GM21737 (cell line): Measurements from ENCODE around the gene MDFI.

ENCODE experiments used
- ATAC-seq: cut with Tn5 transposase; IDR thresholded peaks from one replicate; pipeline ENCODE4 v1.9.1; 2021; ENCODE audit warnings: mild to moderate bottlenecking, moderate library complexity; ENCODE audit not compliant: unreplicated experiment

The MDFI gene, protein sequence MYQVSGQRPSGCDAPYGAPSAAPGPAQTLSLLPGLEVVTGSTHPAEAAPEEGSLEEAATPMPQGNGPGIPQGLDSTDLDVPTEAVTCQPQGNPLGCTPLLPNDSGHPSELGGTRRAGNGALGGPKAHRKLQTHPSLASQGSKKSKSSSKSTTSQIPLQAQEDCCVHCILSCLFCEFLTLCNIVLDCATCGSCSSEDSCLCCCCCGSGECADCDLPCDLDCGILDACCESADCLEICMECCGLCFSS

DNA sequence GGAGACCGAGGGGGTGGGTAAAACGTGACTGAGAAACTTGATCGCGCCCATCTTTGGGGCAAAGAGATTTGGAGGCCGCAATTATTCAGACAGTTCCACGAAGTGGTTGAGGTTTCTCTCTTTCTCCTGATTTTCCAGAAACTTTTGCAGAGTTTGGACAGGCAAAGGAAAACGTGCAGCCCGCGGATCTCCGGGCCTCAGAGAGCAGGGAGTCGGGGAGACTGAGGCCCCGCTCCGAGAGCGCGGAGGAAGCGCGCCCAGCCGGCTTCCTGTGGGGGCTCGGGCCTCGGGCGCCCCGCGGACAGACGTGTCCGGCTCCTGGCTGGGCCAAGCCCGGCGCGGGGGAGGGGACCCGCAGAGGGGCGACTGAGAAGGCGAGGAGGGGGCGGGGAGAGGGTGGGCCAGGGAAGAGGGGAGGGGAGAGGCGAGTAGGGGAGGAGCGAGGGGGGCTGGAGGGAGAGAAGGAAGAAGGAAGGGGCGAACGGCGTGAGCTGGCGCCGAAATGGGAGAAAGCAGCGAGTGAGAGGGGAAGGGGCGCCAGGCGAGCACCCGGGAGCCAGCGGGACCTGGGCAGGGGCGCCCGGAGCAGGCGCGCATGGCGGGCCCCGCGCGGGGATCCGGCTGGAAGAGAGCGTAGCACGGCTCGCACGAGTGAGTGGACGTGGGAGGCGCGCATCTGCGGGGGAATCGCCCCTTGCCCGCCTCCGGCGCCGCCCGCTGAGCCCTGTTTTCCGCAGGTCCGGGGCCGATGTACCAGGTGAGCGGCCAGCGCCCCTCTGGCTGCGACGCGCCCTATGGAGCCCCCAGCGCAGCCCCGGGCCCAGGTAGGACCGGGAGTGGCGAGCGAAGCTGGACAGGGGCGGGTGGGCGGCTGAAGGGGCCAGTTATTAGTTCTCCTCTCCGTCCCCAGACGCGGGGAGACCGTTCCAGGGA lies at the start of gene MDFI:
MDFI (plus strand) TSS at position 467 of the 933 bp plus-strand sequence; CDS start at position 749, 282 bp downstream.
- no peak for ATAC-seq

DNA sequence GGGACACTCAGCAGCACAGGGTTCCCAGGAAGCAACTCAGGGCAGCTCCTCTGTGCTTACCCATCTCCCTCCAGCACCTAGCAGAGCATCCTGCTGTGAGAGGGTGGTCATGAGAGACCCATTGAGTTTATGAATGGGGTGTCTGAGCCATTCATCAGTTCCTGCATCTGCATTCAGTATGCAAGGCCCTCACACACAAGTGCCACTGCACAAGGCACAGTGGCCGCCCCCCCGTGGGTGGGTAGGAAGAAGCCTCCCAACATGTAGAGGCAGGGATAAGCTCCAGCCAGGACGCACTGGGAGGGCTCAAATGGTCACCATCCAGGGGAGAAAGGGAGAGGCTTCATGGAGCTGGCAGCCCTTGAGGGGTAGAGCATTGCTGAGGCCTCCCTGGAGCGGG lies 49.0 kb upstream of the MDFI start:
- ATAC-seq = no peak

DNA sequence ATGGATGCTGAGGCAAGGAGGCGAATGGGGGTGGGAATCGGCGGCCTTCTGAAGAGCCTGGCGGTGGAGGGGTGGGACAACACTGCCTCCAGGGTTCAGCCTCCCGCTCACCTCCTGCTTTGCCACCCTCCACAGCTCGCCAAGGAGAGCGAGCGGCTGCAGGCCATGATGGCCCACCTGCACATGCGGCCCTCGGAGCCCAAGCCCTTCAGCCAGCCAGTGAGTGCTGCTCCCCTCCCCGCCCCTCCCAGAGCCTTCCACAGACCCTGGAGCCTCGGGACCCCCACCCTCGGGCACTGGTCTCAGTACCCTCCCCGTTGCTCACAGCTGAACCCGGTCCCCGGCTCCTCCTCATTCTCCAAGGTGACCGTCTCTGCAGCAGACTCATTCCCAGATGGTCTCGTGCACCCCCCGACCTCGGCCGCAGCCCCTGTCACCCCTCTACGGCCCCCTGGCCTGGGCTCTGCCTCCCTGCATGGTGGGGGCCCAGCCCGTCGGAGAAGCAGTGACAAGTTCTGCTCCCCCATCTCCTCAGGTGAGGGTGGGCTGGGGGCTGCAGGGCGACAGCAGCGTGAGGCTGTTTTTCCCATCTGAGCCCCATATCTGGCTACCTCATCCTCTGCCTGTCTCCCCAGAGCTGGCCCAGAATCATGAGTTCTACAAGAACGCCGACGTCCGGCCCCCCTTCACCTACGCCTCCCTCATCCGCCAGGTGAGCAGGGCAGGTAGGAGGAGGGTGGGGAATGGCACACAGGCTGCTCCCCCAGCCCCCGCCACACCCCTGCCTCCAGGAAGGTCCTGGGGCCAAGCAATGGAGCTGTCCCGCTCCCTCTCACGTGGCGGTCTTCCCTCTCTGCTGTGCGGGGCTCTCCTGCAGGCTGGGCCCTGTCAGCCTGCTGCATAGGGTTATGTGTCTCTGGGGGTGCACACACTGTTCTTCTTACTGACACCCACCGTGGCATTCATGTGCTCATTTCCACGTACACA lies 48.3 kb upstream of the MDFI start:
- ATAC-seq = no peak

DNA sequence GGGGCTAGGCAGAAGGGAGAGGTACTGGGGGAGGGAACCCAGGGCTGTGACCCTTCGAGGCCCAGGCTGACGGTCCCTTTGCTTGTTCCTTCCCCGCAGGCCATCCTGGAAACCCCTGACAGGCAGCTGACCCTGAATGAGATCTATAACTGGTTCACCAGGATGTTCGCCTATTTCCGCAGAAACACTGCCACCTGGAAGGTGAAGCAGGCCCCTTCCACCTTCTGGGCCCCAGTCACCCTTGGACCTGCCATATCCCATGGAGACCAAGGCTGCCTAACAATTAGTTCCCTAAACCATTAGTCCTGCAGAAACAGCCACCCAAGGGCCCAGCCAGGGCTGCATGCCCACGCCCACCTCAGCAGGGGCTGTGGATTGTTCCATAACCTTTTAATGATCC lies 47.1 kb upstream of the MDFI start:
- no peak for ATAC-seq

DNA sequence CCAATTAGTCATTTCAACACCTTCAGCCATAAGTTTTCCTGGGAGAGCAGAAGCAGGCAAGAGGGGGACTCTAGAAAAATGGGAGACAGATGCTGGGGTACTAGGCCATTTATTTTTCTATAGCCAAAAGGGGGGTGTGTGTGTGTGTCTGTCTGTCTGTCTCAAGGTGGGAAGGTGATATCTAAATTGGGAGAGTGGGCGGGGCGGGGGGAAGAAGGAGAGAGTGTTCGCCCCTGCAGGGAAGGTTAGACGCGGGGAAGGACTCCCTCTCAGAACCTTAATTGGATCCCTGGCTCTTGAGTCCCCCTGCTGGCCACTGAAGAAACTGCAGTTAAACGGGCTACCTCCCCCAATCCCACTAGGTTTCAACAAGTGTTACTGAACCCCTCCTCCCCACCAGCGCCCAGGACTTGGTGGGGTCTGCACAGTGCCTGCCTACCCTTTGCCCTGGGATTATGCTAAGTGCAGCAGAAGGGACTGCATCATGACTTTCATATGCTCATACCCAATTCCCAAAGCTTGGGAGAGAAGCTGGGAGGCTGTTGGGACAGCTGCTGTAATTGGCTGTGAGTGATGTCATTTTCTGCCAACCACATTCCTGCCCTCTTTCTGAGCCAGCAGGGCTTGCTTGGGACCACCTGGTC lies 46.3 kb upstream of the MDFI start:
- no peak for ATAC-seq

DNA sequence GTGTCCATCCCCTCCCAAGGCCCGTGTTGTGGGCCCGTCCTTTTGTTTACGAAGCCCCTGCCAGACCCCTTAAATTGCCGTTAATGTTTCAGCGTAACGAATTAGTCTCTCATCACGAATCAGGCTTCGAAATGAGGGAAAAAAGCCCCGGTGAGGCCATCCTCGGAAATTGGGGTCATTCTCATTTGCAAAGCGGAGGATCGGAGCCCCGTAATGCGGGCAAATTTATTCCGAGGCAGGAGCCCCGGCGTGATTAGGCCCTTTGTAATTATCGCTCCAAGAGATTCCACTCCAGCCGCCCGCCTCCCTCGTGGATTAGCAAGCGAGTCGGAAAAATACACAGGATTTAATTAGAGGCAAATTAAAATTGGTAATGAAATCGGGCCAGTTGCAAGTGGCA lies 44.9 kb upstream of the MDFI start:
- no peak for ATAC-seq

DNA sequence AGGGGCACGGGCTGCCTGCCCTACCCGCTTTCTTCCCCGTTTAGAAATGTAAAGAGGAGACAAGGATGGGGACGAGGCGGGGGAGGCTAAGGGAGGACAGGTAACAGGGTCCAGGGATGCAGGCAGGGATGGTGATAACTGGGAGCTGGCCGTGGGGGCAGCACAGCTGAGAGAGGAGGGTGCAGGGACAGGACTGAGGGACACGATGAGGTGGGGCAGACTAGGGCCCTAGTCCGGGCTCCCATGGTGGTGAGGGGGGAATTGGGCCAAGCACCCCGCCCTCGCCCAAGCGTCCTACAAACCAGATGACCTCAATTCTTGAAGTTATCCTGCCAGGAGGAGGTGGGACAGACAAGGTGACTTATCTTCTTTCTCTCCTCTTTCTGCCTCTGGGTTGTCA lies 44.4 kb upstream of the MDFI start:
- no peak for ATAC-seq

DNA sequence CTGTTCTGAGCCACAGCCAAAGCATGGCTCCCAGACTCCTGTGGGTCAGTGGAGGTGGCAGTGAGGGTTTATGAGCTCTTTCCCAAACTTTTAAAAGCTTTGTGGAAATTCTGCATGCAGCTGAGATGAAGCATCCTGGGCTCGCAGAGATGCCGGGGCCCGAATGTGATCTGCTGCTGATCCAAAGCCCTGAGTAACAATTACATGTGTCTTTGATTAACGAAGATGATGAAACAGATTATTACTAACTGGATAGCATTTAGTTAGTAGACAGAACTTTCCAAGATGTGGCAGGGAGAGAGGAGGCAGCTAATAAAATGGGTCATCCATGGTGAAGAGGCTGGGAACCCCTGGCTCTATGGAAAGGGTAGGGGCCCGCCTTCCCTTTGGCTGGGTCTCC lies 43.9 kb upstream of the MDFI start:
- no peak for ATAC-seq

DNA sequence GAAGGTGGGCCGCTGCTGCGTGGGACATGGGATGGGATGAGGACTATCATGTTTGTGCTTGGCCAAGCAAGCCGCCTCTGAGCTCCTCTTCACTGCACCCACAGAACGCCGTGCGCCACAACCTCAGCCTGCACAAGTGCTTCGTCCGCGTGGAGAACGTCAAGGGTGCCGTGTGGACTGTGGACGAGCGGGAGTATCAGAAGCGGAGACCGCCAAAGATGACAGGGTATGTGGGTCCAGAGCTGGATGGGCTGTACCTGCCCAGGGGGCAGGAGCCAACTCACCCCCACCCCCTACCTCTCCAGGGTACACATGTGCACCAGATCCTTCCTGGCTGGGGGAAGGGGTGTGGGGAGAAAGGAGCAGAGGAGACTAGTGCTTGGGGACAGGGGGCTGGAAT lies 43.5 kb upstream of the MDFI start:
- no peak for ATAC-seq

DNA sequence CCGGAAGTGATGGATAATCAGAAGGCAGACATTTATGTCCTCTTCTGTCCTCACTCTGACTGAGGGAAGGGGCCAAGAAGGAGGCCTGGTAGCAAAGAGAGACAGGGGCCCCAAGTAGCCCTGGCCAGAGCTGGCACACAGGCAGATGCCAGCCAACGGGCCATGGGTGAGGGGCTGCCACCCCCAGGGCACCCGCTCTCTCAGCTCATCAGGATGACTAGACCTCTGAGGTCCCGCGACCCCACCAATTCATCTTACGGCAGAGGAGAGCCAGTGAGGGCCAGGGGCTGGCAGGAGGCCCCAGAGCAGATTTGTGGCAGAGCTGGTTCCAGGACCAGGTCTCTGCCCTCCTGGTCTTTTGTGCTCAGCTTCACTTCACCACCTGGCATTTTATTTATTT lies 43.1 kb upstream of the MDFI start:
- no peak for ATAC-seq

DNA sequence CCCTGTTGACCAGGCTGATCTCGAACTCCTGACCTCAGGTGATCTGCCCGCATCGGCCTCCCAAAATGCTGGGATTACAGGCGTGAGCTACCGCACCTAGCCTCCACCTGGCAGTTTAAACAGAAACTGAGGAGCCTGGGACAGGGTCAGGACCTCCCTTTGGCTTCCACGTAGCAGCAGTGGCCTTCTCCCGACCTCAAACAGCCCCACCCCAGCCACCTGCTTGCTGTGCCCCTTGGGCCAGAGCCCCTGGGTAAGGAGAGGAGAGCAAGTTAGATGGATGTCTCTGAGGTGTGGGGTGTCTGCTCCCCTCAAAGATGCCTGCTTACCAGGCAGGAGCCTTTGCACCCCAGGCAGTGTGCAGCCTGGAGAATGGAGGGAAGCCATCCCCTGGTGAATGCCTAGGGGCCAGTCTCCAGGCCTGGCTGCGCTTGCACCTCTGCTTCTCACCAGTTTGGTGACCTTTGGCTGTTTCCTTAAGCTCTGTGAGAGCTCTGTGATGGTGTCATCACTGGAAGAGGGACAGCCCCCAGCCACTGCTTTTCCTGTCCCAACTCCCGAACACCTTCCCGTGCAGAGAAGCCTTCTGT lies 42.1 kb upstream of the MDFI start:
- no peak for ATAC-seq

DNA sequence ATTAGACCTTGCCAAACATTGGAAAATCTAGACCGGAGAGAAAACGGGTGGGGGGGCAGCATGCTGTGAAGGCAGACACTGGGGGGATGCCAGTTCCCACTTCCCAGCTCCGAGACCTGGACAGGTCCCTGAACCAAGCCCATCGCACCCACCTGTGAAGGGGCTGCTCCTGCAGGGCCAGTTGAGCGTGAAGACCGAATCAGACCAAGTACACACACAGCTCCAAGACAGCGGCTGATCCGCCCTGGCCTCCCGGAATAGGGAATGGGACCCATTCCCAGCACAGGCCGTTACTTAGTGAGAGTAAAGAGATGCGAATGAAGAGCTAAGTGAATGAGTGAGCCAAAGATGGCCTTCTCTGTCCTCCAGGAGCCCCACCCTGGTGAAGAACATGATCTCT lies 41.5 kb upstream of the MDFI start:
- no peak for ATAC-seq

DNA sequence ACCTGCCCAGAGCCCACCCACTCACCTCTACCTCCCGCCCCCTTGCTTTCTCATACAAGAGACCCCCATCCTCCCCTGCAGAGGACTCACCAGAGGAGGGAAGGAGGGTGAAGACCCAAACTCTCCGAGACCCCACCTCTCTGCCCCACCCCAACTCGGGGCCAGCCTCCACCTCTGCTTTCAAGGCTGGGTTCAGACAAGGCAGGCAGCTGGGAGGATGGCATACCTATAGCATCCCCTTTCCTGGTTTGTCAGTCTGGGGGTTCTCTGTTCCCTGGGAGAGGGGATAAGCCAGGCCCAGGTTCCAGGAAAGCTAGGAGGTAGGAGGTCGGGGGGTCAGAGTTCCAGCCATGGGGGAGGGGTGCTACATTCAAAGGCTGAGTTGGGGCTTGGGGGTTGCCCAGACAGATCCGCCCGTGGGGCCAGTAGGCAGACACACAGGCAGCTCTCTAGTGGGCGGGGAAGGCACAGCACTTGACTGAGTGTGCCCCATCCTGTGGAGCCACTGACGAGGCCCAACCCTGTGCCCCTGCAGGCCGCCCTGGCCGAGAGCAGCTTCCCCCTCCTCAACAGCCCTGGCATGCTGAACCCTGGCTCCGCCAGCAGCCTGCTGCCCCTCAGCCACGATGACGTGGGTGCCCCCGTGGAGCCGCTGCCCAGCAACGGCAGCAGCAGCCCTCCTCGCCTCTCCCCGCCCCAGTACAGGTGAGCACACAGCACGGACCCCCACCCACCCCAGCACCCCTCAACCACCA lies 40.8 kb upstream of the MDFI start:
- no peak for ATAC-seq

DNA sequence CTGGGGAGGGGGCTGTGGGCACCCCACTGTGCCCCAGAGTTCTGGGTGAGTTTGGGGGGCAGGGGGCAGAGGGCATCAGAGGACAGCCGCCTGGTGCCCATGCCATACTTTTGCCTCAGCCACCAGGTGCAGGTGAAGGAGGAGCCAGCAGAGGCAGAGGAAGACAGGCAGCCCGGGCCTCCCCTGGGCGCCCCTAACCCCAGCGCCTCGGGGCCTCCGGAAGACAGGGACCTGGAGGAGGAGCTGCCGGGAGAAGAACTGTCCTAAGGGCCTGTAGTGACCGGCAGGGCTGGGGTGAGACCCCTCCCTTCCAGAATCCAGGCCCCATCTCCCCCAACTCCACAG lies 39.6 kb upstream of the MDFI start:
- ATAC-seq = no peak

DNA sequence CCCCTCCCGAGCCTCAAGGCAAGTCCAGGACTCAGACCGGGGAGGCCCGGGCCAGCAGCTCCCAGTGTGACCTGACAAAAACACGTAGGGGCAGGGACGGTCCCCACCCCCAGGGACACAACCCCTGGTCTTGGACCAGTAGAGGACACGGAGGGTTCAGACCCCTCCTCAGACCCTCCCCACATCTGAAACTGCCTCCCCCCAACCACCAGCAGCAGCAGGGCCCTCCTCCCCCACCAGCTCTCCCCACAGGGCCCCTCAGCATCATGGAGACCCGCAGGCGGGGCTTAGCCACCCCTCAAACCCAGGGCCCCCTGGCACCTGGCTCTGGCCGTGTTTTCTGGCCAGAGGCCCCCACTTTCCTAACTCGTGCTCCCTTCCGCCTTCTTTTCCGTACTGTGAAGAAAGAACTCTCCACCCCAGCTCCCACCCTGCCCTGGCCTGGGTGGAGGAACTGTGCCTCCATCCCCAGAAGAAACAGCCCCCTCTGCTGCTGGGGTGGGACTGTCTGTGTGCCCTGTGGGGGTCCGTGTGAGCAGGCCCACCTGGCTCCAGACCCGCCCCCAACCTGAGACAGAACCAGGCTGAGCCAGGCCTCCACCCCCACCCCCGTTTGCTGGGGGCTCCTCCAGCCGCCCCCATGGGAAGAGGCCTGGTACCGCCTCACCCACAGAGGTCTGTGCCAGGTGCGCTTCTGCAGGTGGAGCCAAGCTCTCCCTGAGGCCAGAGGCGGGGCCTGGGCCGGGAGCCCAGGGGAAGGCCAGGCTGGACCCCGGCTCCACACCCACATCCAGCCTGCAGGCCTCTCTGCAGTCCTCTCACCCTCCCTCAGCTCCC lies 39.0 kb upstream of the MDFI start:
- no peak for ATAC-seq

DNA sequence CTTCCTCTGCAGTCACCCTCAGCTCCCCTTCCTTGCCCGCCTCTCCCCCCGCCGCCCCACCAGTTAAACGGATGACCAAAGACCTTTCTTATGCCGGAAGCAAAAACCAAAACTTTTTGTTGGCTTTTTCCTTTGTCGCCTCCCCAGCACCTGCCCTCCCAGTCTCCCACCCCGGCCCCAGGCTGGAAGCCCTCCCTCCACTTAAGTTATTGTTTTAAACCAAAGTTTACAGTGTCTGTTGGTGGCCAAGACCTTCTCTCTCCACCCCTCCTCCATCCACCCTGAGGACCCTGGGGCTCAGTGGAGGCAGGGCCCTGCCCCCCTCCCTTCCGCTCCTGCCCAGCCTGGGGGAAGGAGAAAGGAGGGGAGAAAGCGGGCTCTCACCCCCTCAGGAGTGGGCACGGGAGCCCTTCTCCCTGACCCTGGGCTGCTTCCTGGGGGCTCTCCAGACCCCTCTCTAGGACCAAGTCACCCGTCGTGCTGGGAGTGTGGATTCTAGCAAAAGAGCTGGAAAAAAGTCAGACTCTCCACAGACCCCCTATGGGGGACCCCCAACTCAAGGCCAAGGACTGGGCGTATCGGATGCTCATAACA lies 38.3 kb upstream of the MDFI start:
- no peak for ATAC-seq

DNA sequence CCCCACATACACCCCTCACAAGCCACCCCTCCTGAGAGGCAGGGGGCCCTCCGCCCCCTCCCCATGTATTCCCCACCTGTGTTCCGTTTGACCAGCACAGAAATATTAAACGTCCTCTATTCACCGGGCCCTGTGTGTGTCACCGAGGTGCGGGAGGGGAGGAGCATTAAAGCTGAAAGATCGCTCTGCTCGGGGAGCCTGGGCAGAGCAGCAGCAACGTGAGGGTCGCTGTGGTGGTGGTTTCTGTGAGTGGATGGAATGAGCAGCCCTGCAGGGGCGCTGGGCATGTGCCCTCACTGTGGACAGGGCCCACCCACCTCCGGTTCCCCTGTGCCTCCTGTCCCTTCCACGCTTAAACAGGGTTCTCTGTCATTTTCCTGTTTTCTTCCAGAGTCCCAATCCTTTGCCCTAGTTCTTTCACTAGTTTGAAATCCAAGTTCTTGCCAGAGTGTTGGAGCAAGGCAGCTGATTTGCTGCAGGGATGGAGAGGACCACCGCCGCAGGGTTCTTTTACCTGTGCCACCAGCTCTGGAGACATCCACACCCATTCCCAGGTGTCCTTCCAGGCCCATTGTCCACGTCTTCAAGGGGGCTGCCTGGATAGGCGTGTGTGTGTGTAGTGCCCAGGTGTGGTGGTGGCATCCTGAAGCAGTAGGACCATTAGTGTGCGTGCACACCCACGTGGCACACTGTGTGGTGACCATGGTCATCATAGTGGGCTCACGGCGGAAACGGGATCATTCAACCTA lies 37.6 kb upstream of the MDFI start:
- no peak for ATAC-seq

DNA sequence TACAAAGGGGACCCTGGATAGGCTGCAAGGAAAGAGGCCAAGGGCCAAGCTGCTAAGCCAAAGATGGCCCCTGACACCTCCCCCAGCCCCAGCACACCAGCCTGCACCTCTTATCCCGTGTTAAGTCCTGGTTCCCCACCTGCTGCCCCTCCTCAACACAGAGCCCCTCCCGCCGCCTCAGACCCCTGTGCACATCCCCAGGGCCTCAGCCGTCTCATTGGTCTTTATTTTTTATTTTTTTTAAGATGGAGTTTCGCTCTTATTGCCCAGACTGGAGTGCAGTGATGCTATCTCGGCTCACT lies 37.1 kb upstream of the MDFI start:
- ATAC-seq = no peak
